Fibroblast of mammary gland (primary cell): ENCODE measurements around the gene TMED4.

Experiments
- DNase-seq: peaks from one replicate; pipeline ENCODE4 v3.0.0-alpha.2; 2010; ENCODE audit warnings: low read depth
- H3K4me3 ChIP-seq: 2 replicates; pipeline ENCODE4 v1.5.1; 2011; ENCODE audit warnings: low read depth, mild to moderate bottlenecking, low read length, moderate library complexity; ENCODE audit not compliant: control insufficient read depth
- TF ChIP-seq, protein P1 (sequence below): conservative IDR thresholded peaks from 2 replicates; pipeline ENCODE4 v1.5.1; 2011; ENCODE audit warnings: low read depth, low read length, inconsistent platforms; ENCODE audit not compliant: control insufficient read depth, insufficient read depth

The TMED4 gene

DNA sequence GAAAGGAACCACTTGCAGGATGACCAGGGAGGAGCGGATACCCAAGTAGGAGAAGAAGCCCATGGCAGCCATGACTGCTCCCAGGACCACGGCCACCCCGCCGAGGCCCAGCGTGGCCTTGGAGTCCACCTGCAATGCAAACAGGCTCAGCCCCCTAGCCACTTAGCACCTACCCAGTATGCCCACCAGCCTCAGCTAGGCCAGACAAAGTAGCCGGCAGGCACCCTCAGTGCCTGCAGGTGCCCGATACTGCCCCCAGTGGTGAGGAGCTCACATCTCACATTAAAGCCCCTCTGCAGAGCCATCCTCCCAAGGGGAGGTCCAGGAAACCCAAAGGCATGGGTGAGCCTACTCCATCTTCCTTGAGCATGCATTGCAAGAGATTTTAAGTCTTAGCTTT lies 47.5 kb downstream of the TMED4 start:
- DNase-seq = peak; percentile 25
- TF ChIP-seq, protein P1, sequence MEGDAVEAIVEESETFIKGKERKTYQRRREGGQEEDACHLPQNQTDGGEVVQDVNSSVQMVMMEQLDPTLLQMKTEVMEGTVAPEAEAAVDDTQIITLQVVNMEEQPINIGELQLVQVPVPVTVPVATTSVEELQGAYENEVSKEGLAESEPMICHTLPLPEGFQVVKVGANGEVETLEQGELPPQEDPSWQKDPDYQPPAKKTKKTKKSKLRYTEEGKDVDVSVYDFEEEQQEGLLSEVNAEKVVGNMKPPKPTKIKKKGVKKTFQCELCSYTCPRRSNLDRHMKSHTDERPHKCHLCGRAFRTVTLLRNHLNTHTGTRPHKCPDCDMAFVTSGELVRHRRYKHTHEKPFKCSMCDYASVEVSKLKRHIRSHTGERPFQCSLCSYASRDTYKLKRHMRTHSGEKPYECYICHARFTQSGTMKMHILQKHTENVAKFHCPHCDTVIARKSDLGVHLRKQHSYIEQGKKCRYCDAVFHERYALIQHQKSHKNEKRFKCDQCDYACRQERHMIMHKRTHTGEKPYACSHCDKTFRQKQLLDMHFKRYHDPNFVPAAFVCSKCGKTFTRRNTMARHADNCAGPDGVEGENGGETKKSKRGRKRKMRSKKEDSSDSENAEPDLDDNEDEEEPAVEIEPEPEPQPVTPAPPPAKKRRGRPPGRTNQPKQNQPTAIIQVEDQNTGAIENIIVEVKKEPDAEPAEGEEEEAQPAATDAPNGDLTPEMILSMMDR = peak; percentile 70
- H3K4me3 ChIP-seq = no peak overlapping the region

DNA sequence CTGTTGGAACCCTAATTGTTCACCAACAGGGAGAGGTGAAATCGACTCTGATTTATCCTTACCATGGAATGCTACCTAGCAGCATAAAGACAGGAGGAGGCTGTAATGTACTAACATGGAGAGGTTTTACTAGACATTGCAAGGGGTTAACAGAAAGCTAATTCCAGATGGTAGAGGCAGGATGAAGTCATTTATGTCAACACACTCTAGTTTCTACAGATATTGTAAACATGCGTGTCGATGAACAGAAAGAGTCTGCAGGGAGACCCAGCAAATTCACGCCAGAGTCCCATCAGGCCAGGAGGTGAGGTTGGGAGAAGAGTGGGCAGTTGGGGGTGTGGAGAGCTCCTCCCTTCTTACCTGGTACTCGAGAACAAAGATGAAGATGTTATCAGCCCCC lies 47.9 kb downstream of the TMED4 start:
- TF ChIP-seq, protein P1 = no peak
- DNase-seq = peak; percentile 5
- H3K4me3 ChIP-seq = no peak overlapping the region

DNA sequence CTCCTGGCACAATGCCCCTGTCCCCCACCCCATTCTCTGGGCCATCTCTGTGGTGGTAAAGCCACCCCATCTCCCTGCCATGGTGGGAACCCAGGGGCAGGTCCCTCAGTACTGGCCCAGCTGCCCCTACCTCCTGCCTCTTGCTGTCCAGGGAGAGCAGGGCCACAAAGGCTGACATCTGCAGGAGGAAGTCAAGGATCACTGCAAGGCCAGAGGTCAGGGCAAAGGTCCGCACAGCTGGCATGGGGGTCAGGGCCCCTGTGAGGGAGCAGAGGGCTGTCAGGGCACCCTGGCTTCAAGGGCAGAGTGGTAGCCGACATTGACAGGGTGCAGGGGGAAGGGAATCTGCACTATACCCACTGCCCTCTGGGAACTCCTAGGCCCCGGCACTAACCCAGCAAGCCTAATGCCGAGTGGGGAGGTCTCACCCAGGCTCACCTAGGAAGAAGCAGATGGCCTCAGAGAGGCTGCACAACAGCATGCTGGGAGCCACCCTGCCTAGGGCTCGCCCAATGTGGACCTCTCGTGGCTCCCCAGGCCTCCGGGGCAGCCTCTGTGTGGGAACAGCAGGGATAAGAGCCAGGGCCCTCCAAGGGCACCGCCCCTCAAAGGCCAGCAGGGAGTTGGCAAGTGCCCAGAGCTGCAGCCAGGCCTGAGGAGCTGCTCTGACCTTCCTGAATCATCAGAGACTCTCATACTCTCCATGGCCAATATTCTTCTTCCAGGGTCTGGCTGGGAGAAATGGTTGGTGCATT lies 48.6 kb downstream of the TMED4 start:
- TF ChIP-seq, protein P1 = no peak
- H3K4me3 ChIP-seq = no peak overlapping the region
- DNase-seq = peak; percentile 25

DNA sequence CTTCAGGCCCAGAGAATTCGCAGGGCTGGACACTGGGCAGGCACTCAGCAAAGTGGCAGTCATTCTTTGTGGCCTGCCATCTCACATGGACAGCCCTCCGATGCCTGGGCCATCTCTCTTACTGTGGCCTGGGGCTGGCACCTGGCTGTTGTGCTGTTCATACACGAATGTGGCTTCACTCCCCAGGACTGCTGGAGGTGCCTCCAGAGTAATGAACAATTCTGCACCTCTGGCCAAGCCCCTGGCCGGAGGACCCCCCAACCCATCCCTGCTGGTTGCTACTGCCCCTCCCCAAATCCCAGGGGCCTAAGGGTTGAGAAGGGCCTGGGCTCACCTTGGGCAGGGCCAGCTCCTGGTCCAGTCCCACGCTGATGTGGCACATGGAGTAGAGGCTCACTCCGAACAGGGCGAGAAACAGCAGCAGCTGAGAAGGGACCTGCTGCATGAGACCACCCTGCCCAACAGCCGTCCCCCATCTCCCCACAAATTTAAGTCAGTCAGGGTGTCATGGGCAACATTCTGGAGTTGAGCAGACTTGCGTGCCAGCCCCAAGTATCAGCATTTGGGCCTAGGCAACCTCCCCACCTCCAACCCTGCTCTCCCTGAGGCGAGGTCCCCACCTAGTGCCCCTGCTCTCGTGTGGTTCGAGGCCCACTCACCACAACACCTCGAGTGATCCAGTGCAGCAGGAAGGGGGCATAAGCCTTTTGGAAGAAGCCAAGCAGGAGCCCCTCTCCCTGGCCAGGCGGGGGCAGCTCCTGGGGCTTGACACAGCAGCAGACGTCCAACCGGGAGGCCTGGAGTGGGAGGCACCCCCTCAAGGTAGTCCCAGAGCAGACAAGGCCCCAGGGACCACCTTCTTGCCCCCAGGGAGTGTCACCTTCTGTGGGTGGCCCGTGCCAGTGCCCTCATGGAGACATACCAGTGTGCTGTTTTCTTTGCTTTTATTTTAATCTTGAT lies 50.3 kb downstream of the TMED4 start:
- TF ChIP-seq, protein P1 = no peak
- H3K4me3 ChIP-seq = no peak overlapping the region
- no peak for DNase-seq

DNA sequence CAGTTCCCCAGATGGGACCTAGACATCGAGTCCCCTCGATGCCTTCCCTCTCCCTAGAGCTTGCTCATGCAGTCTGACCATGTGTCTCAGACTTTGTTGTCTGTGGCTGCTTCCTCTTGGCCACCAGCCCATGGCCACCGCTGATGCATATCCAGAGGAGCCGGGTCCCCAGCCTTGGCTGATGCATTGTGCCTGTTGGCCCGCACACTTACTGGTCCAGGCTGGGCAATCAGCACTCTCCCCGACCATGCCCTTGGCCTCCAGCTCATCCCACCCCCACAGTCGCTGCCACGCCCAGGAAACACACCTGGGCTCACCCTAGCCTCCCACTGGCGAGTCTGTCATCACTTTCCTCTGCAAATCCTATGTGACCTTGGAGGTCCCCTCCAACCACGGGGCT lies 51.0 kb downstream of the TMED4 start:
- TF ChIP-seq, protein P1 = no peak
- DNase-seq = no peak
- H3K4me3 ChIP-seq = no peak overlapping the region
